ENCODE data around the gene COG5.

The COG5 gene

DNA sequence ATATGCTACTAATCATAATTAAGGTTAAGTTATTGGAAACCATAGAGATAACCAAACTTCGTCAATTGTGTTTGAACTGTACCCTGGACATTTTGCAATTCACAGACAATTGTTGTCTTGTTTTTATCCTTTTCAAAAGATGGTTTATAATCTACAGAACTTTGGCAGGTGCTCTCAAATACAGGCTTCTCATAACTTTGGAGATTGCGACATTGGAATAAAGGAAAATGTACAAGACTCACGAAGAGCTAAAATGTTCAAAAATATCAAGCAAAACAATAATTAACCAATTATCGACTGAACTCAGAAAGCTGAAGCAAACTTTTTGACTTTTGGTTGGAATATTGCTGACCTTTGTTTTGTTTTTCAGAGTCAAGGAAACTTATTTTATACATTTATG, 182.3 kb downstream of the COG5 start:
- in situ Hi-C loops (cut with HindIII; ENCODE audit: low sequenced_read_pairs): no loop called here
- no peak overlapping the region for H3K4me3 ChIP-seq (ENCODE audit: low read depth, low read length)
- DNase-seq (ENCODE audit: low read depth): no peak
- TF ChIP-seq, protein P1, sequence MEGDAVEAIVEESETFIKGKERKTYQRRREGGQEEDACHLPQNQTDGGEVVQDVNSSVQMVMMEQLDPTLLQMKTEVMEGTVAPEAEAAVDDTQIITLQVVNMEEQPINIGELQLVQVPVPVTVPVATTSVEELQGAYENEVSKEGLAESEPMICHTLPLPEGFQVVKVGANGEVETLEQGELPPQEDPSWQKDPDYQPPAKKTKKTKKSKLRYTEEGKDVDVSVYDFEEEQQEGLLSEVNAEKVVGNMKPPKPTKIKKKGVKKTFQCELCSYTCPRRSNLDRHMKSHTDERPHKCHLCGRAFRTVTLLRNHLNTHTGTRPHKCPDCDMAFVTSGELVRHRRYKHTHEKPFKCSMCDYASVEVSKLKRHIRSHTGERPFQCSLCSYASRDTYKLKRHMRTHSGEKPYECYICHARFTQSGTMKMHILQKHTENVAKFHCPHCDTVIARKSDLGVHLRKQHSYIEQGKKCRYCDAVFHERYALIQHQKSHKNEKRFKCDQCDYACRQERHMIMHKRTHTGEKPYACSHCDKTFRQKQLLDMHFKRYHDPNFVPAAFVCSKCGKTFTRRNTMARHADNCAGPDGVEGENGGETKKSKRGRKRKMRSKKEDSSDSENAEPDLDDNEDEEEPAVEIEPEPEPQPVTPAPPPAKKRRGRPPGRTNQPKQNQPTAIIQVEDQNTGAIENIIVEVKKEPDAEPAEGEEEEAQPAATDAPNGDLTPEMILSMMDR (IDR thresholded peaks at IDR 0.05; ENCODE audit: low read depth, low read length, missing control alignments): no peak

DNA sequence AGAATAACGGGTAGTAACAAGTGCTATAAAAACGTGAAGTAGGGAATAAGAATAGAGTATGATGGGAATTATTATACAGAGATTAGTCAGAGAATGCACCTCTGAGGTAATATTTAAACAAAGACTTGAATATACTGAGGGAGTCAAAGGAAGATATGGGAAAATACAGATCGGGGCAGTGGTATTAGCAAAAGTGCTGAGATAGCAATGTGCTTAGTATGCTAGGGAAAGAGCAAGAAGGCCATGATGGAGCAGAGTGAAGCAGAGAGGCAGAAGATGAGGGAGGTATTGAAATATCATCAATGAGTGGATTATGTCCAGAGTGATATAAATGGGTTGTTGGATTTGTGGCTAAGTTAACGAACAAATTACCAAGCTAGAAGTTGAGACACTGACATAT, 190.4 kb downstream of the COG5 start:
- no peak for DNase-seq (ENCODE audit: low read depth)
- in situ Hi-C loops (cut with HindIII; ENCODE audit: low sequenced_read_pairs): no loop called here
- TF ChIP-seq, protein P1 (IDR thresholded peaks at IDR 0.05; ENCODE audit: low read depth, low read length, missing control alignments): no peak
- H3K4me3 ChIP-seq (ENCODE audit: low read depth, low read length): no peak overlapping the region

DNA sequence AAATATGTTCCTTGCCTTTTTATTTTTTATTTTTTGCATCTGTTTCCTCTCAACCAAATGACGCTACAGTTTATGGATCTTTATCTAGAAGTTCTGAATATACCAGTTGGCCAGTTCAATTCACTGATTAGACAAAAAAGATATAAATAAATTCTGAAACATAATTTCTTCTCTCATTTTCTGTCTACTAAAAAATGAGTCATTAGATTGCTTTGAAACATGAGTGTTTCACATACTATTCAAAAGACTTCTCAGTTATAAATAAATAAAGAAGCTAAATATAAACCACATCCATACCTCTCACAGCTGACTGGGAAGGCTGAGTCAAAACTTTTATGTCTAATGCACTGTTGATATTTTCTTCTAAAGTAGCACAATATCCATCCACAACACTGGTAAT, 191.4 kb downstream of the COG5 start:
- H3K4me3 ChIP-seq (ENCODE audit: low read depth, low read length): no peak overlapping the region
- in situ Hi-C loops (cut with HindIII; ENCODE audit: low sequenced_read_pairs): no loop called here
- TF ChIP-seq, protein P1 (IDR thresholded peaks at IDR 0.05; ENCODE audit: low read depth, low read length, missing control alignments): no peak
- DNase-seq (ENCODE audit: low read depth): peak; percentile 8

DNA sequence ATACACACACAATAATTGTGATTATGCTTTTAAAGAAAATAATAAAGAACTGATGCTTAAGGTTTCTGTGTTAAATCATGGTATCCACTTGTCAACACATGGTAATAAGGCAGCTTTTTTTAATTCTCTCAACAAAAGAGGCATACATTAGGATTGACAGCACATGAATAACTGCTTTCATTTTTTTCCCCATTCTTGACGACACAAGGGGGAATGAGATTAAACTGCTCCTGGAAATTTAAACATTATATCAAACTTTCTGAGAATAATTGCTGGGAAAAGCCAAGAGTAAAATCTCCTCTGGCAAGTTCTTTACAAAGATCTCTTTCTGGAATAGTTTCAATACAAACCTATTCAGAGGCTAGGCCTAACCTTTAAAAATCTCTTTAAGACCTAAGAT, 192.9 kb downstream of the COG5 start:
- no peak overlapping the region for H3K4me3 ChIP-seq (ENCODE audit: low read depth, low read length)
- TF ChIP-seq, protein P1 (IDR thresholded peaks at IDR 0.05; ENCODE audit: low read depth, low read length, missing control alignments): no peak
- no peak for DNase-seq (ENCODE audit: low read depth)
- in situ Hi-C loops (cut with HindIII; ENCODE audit: low sequenced_read_pairs): no loop called here

DNA sequence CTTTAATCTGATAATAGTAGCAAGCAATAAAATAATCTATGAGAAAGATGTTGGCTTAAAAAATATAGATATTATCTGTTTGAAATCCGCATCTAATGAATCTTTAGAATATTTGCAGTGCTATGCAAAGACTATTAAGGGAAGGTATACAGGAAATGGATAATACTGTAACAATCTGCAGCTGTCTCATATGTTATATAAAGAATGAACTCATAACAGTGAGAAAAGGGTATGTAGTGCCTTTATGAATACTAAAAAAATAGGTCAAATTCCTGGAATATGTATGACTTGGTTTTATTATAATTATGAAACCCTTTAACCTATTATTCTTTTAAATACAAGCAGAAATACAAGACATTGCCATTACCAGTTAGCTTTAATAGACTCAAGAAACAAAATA, 198.9 kb downstream of the COG5 start:
- no peak overlapping the region for H3K4me3 ChIP-seq (ENCODE audit: low read depth, low read length)
- TF ChIP-seq, protein P1 (IDR thresholded peaks at IDR 0.05; ENCODE audit: low read depth, low read length, missing control alignments): no peak
- no peak for DNase-seq (ENCODE audit: low read depth)
- in situ Hi-C loops (cut with HindIII; ENCODE audit: low sequenced_read_pairs): no loop called here

DNA sequence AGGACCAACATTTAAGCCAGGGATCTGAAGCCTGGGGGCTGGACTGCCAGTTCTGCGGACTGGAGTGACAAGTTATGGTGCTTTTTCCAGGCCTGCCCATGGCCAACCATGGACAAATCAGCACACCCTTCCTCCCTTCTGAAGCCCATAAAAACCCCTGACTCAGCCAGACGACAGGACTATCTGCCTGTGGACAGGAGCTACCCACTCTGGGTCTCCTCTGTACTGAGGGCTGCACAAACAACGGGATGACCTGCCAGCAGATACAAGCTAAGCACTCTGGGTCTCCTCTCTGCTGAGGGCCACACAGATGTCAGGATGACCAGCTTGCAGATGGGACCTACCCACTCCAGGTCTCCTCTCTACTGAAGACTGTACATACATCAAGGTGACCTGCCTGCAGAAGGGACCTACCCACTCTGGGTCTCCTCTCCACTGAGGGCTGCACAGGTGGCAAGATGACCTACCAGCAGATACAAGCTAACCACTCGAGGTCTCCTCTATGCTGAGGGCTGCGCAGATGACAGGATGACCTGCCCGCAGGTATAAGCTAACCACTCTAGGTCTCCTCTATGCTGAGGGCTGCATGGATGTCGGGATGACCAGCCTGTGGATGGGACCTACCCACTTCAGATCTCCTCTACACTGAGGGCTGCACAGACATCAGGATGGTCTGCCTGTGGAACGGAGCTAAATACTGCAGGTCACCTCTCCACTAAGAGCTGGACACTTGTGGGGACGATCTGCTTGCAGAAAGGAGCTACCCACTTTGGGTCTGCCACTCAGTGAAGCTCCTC, 204.0 kb downstream of the COG5 start:
- in situ Hi-C loops (cut with HindIII; ENCODE audit: low sequenced_read_pairs): no loop called here
- DNase-seq (ENCODE audit: low read depth): no peak
- H3K4me3 ChIP-seq (ENCODE audit: low read depth, low read length): no peak overlapping the region
- TF ChIP-seq, protein P1 (IDR thresholded peaks at IDR 0.05; ENCODE audit: low read depth, low read length, missing control alignments): no peak
